ENCODE measurements around the gene UBC. TPM values are rescaled to one million over a fixed set of nuclear protein-coding genes. Genes with fewer than 3 reads are reported as not detected.

UBC gene
- total and polyA plus RNA-seq, 9 of the 15 experiments (the other 6 are each of a cell fraction or from before 2014, with no cell fraction given) = 533 to 1,153 (median 813) TPM

DNA sequence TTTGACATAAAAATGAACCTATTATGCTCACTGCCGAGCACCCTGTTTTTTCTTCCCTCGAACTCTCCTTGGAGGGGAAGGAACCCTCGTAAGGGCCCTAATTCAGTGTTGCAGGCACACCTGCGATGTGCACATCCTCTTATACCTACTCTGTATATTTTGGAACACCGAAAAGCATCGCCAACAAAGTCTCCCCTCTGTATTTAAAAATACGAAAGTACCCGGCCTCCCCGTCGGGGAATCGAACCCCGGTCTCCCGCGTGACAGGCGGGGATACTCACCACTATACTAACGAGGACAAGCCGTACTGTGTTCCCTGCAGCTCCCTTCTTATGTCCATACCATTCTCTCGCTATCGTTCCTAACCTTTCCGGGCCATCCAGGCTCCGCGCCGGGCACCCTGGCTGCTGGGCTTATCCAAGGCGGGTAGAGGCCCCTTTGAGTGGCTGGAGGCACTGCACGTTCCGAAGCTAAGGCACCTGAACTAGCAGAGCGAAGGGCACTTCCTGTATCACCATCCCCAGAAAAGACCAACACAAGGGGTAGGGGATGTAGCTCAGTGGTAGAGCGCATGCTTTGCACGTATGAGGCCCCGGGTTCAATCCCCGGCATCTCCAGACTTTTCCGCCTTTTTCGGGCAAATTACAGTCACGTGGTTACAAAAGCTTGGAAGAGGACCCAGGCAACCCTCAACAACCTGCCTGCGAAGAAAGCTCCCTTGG is 25.1 kb upstream of the UBC start (continued):
- TF ChIP-seq, protein P1, sequence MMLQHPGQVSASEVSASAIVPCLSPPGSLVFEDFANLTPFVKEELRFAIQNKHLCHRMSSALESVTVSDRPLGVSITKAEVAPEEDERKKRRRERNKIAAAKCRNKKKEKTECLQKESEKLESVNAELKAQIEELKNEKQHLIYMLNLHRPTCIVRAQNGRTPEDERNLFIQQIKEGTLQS (IDR thresholded peaks at IDR 0.05) = no peak
- TF ChIP-seq, protein P1 (CRISPR knock-in tag; conservative IDR thresholded peaks at IDR 0.05) = peak; percentile 5; the same call in 1 of the 2 replicates
- TF ChIP-seq NFIC (IDR thresholded peaks at IDR 0.05) = peak; percentile 80
- TF ChIP-seq NBN (IDR thresholded peaks at IDR 0.05; ENCODE audit: low read depth) = peak; percentile 73
- TF ChIP-seq TAF7 (tag; IDR thresholded peaks at IDR 0.05) = no peak
- TF ChIP-seq JUND (IDR thresholded peaks at IDR 0.05; ENCODE audit: borderline replicate concordance, low read depth, low read length) = peak; percentile 53
- no peak; the same call in 1 of the 3 replicates for TF ChIP-seq JUND (tag; IDR thresholded peaks at IDR 0.05; ENCODE audit: borderline replicate concordance, low read depth, low read length)
- no peak for TF ChIP-seq NFRKB (IDR thresholded peaks at IDR 0.05; ENCODE audit: low read depth)
- TF ChIP-seq EWSR1 (IDR thresholded peaks at IDR 0.05; ENCODE audit: borderline replicate concordance, low read depth, partially characterized antibody) = no peak
- peak; percentile 81 for TF ChIP-seq L3MBTL2 (IDR thresholded peaks at IDR 0.05)
- no peak for TF ChIP-seq ZNF12 (CRISPR knock-in tag; IDR thresholded peaks at IDR 0.05)
- TF ChIP-seq OTX1 (CRISPR knock-in tag; IDR thresholded peaks at IDR 0.05) = peak; percentile 71; the same call in 1 of the 2 replicates
- no peak for TF ChIP-seq NCOR1 (IDR thresholded peaks at IDR 0.05)
- TF ChIP-seq ZNF766 (CRISPR knock-in tag; conservative IDR thresholded peaks at IDR 0.05) = 0 out of 2 replicates have a peak, but pooled peaks have one; percentile 20
- TF ChIP-seq FOXJ2 (tag; IDR thresholded peaks at IDR 0.05) = no peak; the same call in none of the 2 replicates
- peak; percentile 28 to 93; a peak in 3 of 4 replicates for TF ChIP-seq TBL1XR1 (IDR thresholded peaks at IDR 0.05; ENCODE audit: low read length in 2 of 2)
- TF ChIP-seq EP300 (IDR thresholded peaks at IDR 0.05; ENCODE audit: low read length) = peak; percentile 72
- TF ChIP-seq E4F1 (CRISPR knock-in tag; IDR thresholded peaks at IDR 0.05; ENCODE audit: borderline replicate concordance) = no peak
- TF ChIP-seq SRSF3 (IDR thresholded peaks at IDR 0.05; ENCODE audit: insufficient read depth, low read length) = no peak
- TF ChIP-seq CBX1 (IDR thresholded peaks at IDR 0.05; ENCODE audit: low read depth) = peak; percentile 27; the same call in 1 of the 2 replicates
- TF ChIP-seq HBP1 (CRISPR knock-in tag; IDR thresholded peaks at IDR 0.05) = peak; percentile 59; the same call in 1 of the 2 replicates
- TF ChIP-seq FOXP1 (CRISPR knock-in tag; IDR thresholded peaks at IDR 0.05) = peak; percentile 94
- 0 out of 2 replicates have a peak, but pooled peaks have one; percentile 45 for TF ChIP-seq ERF (CRISPR knock-in tag; IDR thresholded peaks at IDR 0.05)
- no peak for TF ChIP-seq SRSF7 (optimal IDR thresholded peaks at IDR 0.05; ENCODE audit: low read depth, low read length)
- TF ChIP-seq CC2D1A (IDR thresholded peaks at IDR 0.05) = no peak
- 0 out of 2 replicates have a peak, but pooled peaks have one; percentile 46 for TF ChIP-seq ZNF133 (CRISPR knock-in tag; IDR thresholded peaks at IDR 0.05)

Measured in K562 (cell line).